GM19238 (cell line): ENCODE measurements around the gene CPN1.
"Not testable (repeated sequence)": the region's sequence is repeated elsewhere in the genome, so short reads cannot be mapped to it uniquely, and the experiment has no call there.

ENCODE experiments used
- DNase-seq: peaks from one replicate; pipeline ENCODE4 v3.0.0; 2011; ENCODE audit warnings: low spot score; ENCODE audit not compliant: insufficient read length

CPN1 gene

DNA sequence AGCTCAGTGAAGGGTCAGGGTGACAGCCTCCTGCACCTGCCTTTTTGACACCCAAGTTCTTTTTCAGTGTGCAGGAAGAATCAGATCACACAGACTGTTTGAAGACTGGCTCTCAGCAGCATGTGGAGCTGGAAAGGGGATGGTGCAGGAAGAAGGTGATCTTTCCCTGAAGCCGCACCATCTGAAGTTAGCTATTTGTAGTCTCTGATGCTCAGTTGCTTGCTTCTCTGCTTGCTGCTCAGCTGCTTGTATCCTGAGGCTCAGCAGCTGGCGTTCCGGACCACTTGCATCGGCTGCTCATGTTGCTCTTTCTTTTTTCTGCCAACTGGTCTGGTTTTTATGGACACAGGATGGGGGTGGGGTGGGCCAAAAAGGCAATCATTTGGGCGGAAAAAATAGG is 56.1 kb downstream of the CPN1 start:
- DNase-seq: no peak

DNA sequence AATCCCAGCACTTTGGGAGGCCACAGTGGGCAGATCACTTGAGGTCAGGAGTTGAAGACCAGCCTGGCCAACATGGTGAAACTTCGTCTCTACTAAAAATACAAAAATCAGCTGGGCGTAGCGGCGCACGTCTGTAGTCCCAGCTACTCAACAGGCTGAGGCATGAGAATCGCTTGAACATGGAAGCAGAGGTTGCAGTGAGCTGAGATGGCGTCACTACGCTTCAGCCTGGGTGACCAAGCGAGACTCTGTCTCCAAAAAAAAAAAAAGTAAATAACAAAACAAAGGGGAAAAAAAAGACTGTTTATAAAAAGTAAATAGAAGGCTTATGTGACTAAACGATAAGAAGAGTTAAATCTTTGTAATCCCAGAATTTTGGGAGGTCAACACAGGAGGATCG is 56.9 kb downstream of the CPN1 start:
- no peak for DNase-seq

DNA sequence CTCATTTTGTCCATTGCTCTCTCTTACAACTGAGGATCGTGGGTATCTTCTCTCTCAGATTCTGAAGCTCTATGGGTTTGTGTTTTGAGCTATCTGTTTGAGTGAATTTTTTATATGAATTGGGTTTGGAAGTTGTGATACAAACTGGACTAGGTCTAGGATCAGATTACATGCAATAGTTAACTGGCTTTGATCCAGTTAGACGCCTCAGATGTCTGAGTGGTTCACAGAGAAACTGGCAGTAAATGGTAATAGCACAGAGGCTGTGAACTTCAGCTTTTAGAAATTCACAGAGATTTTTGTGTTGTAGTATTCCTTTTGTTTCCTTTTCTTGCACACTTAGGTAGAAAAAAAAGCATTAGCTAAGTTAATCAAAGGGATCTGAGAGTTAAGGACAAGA is 59.3 kb downstream of the CPN1 start:
- no peak for DNase-seq

DNA sequence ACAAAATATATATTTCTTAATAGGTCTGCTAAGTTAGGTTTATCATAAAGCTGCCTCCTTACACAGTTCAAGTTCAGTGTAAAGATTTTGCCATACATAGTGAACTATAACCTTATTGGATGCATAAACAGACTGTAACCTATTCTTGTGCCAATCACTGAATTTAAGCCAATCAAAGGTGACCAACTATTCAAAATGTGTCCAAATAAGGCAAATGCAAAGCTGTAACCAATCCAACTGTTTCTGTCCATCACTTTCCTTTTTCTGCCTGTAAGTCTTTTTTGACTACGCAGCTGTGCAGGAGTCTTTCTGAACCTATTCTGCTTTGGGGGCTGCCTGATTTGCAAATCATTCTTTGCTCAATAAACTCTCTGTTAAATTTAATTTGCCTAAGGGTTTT is 60.3 kb downstream of the CPN1 start:
- DNase-seq: no peak

DNA sequence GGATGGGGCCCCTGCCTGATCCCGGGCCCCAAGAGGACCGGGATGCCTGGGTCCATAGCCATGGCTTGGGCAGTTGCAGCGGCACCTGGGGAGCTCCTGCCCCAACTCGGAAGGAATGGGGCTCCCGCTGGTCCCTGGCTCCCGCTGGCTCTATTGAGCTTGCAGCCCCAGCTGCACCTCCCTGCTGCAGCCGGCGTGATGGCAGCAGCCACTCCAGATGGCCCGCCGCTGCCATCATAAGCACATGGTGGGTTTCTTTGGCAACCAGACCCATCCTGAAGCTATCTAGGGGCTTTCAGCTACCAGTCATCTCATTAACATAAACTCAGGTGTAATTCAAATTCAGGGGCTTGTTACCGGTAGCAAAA is 60.8 kb downstream of the CPN1 start:
- no peak for DNase-seq

DNA sequence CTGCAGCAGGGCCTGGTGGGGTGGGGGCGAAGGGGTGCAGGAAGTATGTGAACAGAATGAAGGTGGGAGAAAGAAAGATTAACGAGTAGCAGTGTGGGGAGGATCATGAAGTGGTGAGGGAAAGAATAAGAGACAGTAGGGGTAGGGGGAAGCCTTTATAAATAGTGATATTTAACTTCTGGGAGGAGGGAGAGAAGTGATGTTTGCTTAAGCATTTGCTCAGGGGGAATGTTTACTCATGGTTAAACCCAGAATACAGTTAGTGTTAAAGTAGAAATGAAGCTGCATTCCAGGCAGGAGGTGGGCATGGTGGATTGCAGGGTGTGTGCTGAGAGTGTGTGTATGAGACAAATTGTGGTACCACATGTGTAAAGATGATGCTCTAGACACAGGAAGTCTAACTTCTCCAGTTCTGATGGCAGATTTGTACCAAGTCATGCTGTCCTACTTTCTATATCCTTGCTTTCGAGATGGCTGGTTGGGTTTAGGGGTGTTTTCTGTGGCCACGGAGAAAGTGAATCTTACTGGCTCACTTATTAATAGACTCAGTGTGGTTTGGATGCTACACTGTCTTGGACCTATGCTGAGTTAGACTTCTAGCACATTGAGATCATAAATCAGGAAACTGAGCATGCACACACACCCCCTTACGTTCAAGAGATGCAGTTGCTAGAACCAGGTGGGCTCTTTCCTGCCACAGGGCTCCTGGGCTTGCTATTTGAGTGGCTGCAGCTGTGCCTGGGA is 61.4 kb downstream of the CPN1 start:
- DNase-seq: peak; percentile 47

DNA sequence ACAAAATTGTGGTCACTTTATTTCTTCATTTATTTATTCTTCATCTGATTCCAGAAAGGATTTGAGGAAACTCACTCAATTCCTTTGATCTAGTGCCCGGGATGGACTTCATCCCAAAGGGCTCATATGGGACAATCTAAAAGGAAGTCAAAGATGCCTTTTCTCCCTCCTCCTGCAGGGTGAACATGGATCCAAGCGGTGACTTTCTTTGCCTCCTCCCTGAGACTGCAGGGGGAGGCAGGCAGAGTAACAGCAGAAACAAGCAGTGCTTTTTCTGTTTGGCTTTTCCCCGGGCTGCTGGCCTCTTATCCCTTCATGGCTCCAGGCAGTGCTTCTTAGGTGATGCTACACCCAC is 61.9 kb downstream of the CPN1 start:
- no peak for DNase-seq

DNA sequence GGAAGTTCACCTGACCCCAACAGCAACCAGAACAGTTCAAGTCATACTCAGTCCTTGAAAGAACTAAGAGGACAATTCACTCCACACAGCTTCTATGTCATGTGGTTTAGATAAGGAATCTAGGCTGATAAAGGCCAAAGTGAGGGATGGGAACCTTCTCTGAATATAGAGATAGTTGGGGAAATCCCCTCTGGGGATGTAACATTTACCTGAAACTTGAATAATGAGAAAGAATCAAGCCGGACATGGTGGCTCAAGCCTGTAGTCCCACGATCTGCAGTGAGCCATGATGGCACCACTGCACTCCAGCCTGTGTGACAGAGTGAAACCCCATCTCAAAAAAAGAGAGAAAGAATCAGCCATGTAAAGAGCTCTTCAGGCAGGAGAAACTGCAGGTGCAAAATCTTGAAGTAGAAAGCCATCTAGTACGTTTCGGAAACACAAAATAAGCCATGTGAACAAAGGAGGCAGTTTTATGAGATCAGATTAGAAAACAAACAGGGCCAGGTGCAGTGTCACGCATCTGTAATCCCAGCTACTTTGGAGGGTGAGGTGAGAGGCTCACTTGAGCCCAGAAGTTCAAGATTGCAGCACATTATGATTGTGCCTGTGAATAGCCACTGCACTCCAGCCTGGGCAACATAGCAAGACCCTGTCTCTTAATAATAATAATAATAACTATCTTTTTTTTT is 67.5 kb downstream of the CPN1 start:
- DNase-seq: no peak

DNA sequence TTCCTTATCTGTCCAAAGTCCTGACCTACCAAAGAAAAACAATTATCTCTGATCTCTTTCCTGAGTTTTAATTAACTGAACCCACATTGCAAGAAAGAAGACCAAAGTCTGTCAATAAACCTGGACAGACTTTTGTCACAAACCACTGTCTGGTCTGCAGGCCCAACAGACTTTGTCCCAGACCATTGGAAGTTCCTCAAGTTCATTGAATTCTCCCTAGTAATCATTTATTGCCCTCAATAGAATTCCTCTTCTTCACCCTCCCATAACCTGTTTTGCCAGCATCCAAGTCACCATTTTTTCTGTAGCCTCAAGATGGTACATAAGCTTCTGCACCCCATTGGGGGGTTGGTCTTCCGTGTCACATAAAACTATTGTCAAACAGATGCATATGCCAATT is 68.0 kb downstream of the CPN1 start:
- DNase-seq: no peak

DNA sequence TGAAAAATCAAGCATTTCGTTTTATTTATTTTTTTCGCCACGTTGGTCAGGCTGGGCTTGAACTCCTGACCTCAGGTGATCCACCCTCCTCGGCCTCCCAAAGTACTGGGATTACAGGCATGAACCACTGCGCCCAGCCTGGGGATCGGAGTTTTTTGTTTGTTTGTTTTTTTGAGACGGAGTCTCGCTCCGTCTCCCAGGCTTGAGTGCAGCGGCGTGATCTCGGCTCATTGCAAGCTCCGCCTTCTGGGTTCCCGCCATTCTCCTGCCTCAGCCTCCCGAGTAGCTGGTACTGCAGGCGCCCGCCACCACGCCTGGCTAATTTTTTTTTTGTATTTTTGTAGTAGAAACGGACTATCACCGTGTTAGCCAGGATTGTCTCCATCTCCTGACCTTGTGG is 69.8 kb downstream of the CPN1 start:
- DNase-seq: not testable (repeated sequence)

DNA sequence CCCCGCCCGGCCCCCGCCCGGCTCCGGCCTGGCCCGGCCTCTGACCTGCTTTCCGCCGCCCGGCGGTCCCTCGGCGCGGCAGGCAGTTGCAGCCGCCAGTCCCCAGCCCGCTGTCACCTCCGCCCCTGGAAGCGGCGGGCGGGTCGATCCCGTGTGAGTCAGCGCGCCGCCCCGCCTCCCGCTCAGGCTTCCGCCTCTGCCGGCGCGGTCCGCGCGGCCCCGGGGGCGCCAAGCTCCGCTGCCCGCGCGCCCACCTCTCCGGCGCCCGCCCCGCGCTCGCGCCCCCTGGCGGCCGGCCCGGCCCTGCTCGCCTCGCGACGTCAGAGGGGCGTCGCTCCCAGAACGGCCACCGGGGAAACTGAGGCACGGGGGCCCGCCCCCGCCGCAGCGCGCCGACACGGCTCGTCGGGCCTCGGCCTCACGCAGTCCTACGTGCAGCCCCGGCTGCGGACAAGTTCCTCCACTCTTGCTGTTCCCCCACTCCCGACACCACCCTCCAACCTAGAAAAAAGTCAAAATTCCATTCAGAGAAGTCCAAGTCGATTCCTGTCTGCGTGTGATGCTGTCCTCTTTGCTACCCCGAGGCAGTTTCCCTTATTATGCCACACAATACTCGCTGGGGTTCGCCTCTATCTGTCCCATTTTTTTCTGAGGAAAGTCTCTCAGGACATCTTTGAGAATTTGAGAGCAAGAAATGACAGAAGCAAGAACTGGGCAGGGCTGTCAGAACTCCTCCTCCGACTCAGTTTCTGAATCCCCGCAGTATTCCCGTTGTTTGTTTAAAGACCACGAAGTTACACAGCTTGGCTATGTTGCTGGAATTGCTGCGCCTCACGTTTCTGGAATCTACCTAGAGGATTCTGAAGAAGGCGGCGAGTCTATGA is 71.6 kb downstream of the CPN1 start, which contains the start of gene DNMBP:
Gene DNMBP, minus strand, starts transcription at position 155 of the 884 bp plus-strand sequence. CDS start 37,823 bp downstream, outside the sequence.
- DNase-seq: peak; percentile 85

DNA sequence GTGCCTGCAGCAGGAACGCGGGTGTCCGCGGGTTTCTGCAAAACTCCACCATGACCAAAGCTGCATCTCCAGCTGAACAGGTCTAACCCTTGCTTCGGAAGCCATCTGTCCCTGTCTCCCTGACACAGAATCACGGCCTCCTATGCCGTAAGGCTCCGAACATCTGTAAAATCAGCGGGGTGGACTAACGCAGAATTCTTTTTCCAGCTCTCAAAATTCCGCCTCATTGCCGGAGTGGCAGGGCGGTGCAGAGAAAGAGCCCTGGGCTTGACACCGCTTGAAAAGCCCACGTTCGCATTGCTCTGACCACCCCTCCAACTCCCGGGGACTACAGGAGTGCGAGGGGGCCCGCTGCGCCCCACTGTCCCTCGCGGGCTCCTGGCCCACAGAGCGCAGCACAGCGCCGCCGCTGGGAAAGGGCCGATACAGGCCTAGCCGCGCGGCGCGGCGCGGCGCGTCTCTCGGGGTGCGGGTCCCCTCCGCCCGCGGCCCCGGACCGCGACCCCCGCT is 72.3 kb downstream of the CPN1 start:
- peak; percentile 54 for DNase-seq

DNA sequence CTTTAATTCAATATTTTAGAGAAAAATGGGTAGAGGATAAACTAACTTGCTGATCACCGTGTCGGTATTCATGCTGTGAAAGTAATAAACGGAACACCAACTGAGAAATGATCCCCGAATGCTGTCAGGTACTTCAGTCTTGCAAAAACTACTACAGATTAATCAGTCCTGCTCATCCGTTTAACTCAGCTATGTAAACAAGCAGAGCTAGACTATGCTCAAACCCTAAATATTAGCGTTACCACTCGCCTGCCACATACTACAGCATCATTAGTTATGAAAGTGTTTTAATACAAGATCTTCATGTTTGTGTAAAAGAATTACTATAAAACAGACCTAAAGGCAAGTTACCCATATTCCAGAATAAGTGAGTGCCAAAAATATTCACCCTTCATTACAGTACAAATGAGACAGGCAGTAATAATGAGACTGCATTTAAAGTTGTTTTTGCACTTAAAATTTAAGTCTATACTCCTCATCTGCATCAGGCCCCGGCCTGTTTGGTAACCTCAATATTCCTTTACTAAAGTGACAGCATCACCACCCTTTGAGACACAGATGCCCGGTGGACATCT is 72.9 kb downstream of the CPN1 start:
- DNase-seq: no peak

DNA sequence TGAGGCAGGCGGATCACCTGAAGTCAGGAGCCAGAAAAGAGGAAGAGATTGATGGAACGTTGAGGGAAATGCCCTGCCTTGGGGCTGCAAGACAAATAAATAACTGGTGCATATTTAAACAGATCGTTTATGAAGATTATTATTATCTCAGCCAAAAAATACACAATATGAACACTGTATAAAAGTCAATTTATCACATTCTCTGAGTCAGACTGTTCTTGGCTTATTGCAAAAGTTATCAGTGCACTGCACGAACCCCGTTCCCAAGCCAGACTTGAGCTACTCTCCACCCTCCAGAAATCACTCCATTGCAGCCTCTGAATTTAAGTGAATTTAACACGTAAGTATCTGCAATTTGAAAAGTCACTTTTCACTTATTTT is 73.5 kb downstream of the CPN1 start:
- DNase-seq: no peak

DNA sequence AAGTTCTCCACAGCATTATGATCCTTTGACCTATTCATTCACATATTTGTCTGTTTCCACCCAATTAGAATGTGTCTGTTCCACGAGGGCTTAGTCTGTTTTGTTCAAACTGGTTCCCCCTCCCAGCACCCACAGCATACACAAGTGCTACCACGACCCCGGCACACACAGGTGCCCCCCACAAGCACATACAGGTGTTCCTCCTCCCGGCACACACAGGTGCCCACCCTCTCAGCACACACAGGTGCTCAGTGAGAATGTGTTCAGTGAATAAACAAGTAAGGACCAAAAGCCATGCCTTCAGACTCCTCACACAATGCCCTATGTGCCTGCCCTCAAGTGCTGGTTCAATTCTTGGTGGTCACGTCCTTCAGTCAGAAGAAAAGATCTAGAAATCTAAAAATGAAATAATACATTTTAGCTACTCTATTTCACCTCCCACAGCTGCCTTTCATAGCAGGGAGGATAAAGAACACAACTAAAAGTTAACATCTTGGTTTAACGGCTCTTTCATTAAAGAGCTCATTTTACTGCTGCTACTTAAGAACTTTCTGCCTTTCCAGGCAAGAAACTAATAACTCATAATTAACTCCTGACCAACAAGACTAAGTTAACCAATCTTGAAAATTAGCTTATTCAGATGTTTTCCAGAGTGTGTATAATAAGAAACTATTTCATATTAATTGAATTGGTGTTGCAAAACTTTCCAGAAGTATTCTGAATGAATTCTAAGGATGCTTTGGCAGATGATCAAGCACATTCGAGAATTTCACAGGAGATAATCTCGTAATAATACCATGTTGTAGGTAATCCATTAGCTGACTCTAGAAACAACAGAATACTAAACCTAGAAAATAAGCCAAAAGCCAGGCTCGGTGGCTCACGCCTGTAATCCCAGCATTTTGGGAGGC is 74.2 kb downstream of the CPN1 start:
- DNase-seq: no peak

DNA sequence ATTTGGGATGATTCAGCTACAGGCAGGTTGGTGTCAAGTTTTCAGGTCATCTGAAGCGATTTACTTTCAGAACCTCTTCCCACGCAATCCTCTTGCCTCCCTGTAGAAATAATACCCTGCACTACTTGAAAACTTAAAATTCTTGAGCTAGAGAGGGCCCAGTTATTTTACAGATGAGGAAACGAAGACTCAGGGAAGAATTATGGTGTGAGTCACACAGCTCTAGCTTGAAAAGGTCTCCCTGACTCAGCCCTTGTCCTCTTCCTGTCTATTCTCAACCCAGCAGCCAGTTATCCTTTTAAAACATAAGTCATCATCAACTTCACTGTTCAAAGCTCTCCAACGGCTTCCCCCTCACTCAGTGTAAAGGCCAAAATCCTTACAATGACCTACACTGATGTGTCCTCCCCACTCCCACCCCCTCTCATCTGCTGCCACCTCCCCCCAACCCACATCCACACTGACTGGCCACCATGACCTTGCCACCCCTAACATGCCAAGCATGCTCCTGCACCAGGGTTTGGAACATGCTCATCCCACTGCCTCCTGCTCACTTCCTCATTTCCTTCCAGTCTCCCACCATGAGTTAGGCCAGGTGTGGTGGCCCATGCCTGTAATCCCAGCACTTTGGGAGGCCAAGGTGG is 75.3 kb downstream of the CPN1 start:
- DNase-seq: no peak

DNA sequence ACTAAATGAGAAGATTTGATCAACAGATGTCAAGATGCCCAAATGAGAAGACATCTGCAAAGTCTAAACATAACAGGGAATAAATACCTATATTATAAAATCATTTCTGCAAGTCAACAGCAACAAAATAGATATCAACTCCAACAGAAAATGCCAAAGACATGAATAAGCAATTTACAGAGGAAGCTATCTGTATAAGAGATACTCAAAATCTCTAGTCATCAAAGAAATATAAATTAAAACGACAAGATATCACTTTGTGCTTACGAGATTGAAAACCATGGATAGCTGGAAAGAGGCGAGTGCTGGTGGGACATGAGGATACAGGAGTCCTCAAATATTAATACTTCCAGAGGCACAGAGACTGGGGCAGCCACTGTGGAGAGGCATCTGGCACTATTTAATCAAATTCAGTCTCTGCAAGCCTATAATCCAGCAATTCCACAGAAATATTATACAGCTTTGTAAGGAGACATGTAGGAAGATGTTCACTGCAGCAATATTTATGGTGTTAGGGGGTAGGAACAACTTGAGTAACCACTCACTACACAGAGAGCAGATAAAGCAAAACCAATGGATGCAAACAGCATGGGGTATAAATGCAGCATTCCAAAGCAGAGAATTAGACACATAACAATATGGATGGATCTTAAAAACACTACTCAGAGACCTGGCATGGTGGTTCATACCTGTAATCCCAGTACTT is 76.7 kb downstream of the CPN1 start:
- DNase-seq: no peak

DNA sequence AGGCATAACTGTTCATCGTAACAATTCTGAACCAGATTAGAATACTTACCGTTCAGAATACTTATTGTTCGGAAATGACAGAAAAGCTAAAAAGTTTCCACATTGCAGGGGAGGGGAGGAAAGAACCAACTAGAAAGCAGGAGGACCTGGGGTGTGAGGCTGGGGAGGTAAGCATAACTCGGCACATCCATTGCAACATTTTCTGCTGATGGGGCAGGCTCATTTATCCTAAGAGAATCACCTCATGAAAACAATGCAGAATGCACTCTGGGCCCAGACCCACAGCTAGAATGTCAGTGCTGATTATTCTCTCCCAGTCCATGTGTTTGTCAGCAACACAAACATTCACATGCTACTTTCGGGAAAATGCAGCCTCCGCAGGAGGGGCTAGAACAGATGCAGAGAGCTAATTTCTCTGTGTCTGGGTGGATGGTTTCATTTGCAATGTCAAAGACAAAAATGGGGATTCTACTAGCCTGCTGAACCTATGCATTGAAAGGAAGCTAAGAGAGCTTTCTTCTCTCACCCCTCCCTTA is 81.5 kb downstream of the CPN1 start:
- no peak for DNase-seq
